Measurements from ENCODE around the gene WDFY3. TPM values are rescaled to one million over a fixed set of nuclear protein-coding genes. Genes with fewer than 3 reads are reported as not detected.

WDFY3 gene
- total and polyA plus RNA-seq, 3 donors from 2014 or later, result 31.7 to 168 (median 126) TPM

DNA sequence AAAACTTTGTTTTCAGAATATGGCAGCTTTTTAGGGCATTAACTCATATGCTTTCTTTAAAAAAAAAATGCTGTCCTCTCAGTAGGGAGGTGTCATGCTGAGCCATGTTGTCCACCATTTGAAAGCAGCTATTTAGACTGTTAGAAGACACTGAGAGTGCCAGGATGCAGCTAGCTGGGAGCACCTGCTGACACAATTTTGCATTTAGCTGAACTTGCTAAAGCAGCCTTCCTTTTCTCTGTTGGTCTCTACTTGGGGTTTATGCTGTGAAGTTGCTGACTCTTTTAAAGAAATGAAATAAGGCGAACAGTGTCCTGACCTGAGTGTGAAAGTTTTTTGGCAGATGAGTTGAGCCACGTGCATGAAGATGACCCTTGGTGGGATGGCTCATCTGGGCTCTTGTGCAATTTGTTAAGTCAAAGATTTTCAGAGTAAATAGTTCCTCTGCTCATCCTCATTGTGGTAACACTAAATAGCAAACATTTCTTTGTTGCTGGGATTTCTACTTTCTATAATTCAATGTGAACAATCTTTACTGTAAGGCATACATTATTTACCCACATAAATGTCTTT lies 319.1 kb downstream of the WDFY3 start:
- H3K9me3 ChIP-seq, result no peaks in the 10 kb centered on the region
- no peaks in the 10 kb centered on the region for H3K27me3 ChIP-seq
- H3K27ac ChIP-seq, result no peak overlapping the region
- WGBS, 2 donors, result 76 to 85% methylated on average over 2 of the region's 2 CpGs
- no peaks in the 10 kb centered on the region for H3K36me3 ChIP-seq (ENCODE audit: low read depth, missing control alignments)
- no peak overlapping the region for H3K4me3 ChIP-seq
- DNase-seq, result no peak
- H3K4me1 ChIP-seq, result peaks cover 12% of the 10 kb centered on the region
- TF ChIP-seq, protein P1, sequence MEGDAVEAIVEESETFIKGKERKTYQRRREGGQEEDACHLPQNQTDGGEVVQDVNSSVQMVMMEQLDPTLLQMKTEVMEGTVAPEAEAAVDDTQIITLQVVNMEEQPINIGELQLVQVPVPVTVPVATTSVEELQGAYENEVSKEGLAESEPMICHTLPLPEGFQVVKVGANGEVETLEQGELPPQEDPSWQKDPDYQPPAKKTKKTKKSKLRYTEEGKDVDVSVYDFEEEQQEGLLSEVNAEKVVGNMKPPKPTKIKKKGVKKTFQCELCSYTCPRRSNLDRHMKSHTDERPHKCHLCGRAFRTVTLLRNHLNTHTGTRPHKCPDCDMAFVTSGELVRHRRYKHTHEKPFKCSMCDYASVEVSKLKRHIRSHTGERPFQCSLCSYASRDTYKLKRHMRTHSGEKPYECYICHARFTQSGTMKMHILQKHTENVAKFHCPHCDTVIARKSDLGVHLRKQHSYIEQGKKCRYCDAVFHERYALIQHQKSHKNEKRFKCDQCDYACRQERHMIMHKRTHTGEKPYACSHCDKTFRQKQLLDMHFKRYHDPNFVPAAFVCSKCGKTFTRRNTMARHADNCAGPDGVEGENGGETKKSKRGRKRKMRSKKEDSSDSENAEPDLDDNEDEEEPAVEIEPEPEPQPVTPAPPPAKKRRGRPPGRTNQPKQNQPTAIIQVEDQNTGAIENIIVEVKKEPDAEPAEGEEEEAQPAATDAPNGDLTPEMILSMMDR (IDR thresholded peaks at IDR 0.05), result no peak
- no peak for TF ChIP-seq POLR2A (IDR thresholded peaks at IDR 0.05)
- intact Hi-C loops (cut with DNase I; ENCODE audit: low total_unique reads), result no loop called here

DNA sequence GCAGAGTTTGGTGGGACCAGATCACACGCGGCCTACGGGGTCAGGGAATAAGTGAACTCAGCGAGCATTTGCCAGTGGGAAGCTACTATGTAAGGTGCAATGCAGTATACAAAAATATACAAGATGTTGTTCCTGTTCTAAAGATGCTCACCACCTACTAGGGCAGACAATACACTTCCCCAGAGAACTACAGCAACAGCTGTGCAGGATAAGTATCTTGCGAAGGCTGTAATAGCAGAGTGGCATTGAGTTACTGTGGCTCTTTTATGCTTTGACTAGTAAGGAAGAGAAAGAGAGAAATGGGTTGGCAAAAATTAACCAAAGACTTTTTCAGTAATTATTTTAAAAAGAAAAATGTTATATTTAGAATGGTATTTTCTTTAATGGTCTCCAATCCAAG lies 322.4 kb downstream of the WDFY3 start:
- Histone ChIP-seq H3K4me3 (no peak overlapping the region), H3K9me3 (no peaks in the 10 kb centered on the region), H3K27ac (no peak overlapping the region), H3K36me3 (ENCODE audit: low read depth, missing control alignments) (no peaks in the 10 kb centered on the region), H3K4me1 (peaks cover 12% of the 10 kb centered on the region), H3K27me3 (no peaks in the 10 kb centered on the region)
- 94 to 95% methylated on average over 5 of the region's 5 CpGs for WGBS, 2 donors
- TF ChIP-seq, protein P1 (IDR thresholded peaks at IDR 0.05), result no peak
- TF ChIP-seq POLR2A (IDR thresholded peaks at IDR 0.05), result no peak
- intact Hi-C loops (cut with DNase I; ENCODE audit: low total_unique reads), result no loop called here
- DNase-seq, result no peak

DNA sequence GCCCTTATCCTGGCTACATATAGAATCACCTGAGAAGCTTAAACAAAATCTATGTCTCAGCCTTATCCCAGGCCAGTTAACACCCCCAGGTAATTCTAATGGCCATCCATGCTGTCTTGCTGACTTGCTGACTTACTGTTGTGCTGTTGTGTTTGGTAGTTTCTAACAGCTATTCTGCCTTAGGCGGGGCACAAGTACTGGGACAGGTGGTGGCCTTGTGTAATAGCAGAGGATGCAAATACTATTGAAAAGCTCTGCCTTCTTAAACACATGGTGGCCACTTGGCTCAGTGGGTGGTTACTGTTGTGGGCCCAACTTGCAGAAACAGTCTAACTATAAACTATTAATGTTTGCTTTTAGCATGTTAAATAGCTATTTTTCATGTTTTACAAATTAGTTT lies 327.3 kb downstream of the WDFY3 start:
- Histone ChIP-seq H3K27me3 (no peaks in the 10 kb centered on the region), H3K27ac (no peak overlapping the region), H3K36me3 (ENCODE audit: low read depth, missing control alignments) (no peaks in the 10 kb centered on the region), H3K9me3 (no peaks in the 10 kb centered on the region), H3K4me3 (no peak overlapping the region), H3K4me1 (no peaks in the 10 kb centered on the region)
- no peak for DNase-seq
- TF ChIP-seq, protein P1 (IDR thresholded peaks at IDR 0.05), result no peak
- TF ChIP-seq POLR2A (IDR thresholded peaks at IDR 0.05), result no peak
- WGBS, 2 donors, result 91 to 94% methylated on average over 1 of the region's 1 CpG
- intact Hi-C loops (cut with DNase I; ENCODE audit: low total_unique reads), result no loop called here

DNA sequence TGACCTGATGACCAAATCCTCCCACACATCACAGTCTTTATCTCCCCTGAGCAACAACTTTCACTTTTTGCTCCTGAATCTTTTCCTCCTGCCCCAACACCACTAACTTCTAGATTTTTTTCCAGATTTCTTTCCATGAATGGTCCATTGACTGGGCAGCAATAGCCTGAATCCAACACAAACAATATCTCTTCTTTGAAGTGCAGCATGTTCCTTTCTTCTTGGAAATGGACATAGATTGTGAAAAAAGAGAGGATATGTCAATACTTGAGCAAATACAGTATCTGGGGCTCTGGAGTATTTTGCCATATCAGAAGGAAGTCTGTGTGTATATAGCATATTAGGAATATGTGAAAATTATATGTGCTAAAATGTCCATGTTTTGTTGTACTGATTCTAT lies 328.4 kb downstream of the WDFY3 start:
- no peaks in the 10 kb centered on the region for H3K36me3 ChIP-seq (ENCODE audit: low read depth, missing control alignments)
- intact Hi-C loops (cut with DNase I; ENCODE audit: low total_unique reads), result no loop called here
- no peaks in the 10 kb centered on the region for H3K4me1 ChIP-seq
- H3K4me3 ChIP-seq, result no peak overlapping the region
- no peaks in the 10 kb centered on the region for H3K9me3 ChIP-seq
- H3K27ac ChIP-seq, result no peak overlapping the region
- H3K27me3 ChIP-seq, result no peaks in the 10 kb centered on the region
- no peak for DNase-seq
- TF ChIP-seq, protein P1 (IDR thresholded peaks at IDR 0.05), result no peak
- no peak for TF ChIP-seq POLR2A (IDR thresholded peaks at IDR 0.05)

DNA sequence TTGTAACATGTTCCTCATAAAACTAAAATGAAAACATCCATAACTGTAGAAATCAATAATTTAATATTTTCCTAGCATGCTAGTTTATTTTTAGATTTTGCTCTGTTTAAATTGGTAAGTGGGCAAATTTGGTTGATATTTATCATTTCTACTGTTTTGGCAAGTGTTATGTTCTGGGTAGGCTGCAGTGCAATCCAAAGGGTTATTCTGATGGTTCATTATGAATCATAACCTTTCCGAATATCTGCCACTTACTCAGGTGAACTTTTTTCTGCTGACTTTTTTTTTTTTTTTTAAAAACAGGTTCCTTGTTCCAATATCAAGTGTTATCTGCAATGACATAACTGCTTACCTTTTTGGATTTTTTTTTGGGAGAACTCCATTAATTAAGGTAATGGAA lies 331.5 kb downstream of the WDFY3 start:
- TF ChIP-seq, protein P1 (IDR thresholded peaks at IDR 0.05), result no peak
- no peak for TF ChIP-seq POLR2A (IDR thresholded peaks at IDR 0.05)
- Histone ChIP-seq H3K4me3 (no peak overlapping the region), H3K9me3 (no peaks in the 10 kb centered on the region), H3K27ac (no peak overlapping the region), H3K27me3 (no peaks in the 10 kb centered on the region), H3K4me1 (no peaks in the 10 kb centered on the region), H3K36me3 (ENCODE audit: low read depth, missing control alignments) (no peaks in the 10 kb centered on the region)
- DNase-seq, result no peak
- 100% methylated on average over 1 of the region's 1 CpG for WGBS, 2 donors
- intact Hi-C loops (cut with DNase I; ENCODE audit: low total_unique reads), result no loop called here

Measured in testis (tissue), 3 donors.